A673 (cell line): ENCODE results near the gene NRXN3. TPM values are rescaled to one million over a fixed set of nuclear protein-coding genes. Genes with fewer than 3 reads are reported as not detected.

Experiments
- BruUV-seq: library from RNA; stranded (reverse); fragments of 400-500 nt; replicated peaks from 2 replicates; lab custom pipeline; 2021; lab: Mats Ljungman, UMichigan
- CTCF ChIA-PET: fragments of 300-600 bp; sonication (Branson Sonifier 250); formaldehyde crosslinking; loops from one replicate; lab custom pipeline; 2022; ENCODE audit warnings: antibody characterized with exemption; lab: Charles Lee
- POLR2A ChIA-PET: fragments of 300-600 bp; sonication (Branson Sonifier 250); formaldehyde crosslinking; loops from one replicate; lab custom pipeline; 2022; ENCODE audit warnings: antibody characterized with exemption; ENCODE audit not compliant: low non-redundant PET; lab: Charles Lee
- DNase-seq: peaks from one replicate; pipeline ENCODE4 v3.0.0-alpha.2; 2015; ENCODE audit warnings: low spot score
- H3K27ac ChIP-seq: fragments of 200-600 bp; sonication (generic); 2 replicates; pipeline ENCODE4 v1.5.1; 2016; ENCODE audit warnings: mixed run types, low read depth, mild to moderate bottlenecking, mixed read lengths, antibody characterized with exemption, low read length; ENCODE audit not compliant: poor library complexity, severe bottlenecking
- H3K27me3 ChIP-seq: fragments of 200-600 bp; sonication (generic); replicated peaks from 2 replicates; pipeline ENCODE4 v1.6.1; 2017; ENCODE audit warnings: mixed run types, low read depth, mild to moderate bottlenecking, mixed read lengths, antibody characterized with exemption, low read length; ENCODE audit not compliant: insufficient read depth, poor library complexity
- H3K36me3 ChIP-seq: fragments of 200-600 bp; sonication (generic); 2 replicates; pipeline ENCODE4 v1.6.1; 2016; ENCODE audit warnings: mixed run types, mild to moderate bottlenecking, mixed read lengths, antibody characterized with exemption, low read length; ENCODE audit not compliant: insufficient read depth, poor library complexity, severe bottlenecking
- H3K4me1 ChIP-seq: fragments of 200-600 bp; sonication (generic); 2 replicates; pipeline ENCODE4 v1.6.1; 2017; ENCODE audit warnings: mixed run types, mild to moderate bottlenecking, mixed read lengths, antibody characterized with exemption, low read length; ENCODE audit not compliant: insufficient read depth, poor library complexity, severe bottlenecking
- H3K4me3 ChIP-seq: fragments of 200-600 bp; sonication (generic); 2 replicates; pipeline ENCODE4 v1.5.1; 2016; ENCODE audit warnings: low read depth, mixed run types, mild to moderate bottlenecking, mixed read lengths, low read length; ENCODE audit not compliant: poor library complexity, severe bottlenecking
- H3K9me3 ChIP-seq: fragments of 200-600 bp; sonication (generic); 2 replicates; pipeline ENCODE4 v1.6.1; 2016; ENCODE audit warnings: mixed run types, low read depth, mild to moderate bottlenecking, mixed read lengths, antibody characterized with exemption, low read length; ENCODE audit not compliant: poor library complexity, severe bottlenecking
- CTCF ChIP-seq: fragments of 300-800, 200-600 bp; sonication (generic); conservative IDR thresholded peaks from 2 replicates; pipeline ENCODE4 v1.5.1; 2017; ENCODE audit warnings: low read depth, mild to moderate bottlenecking, antibody characterized with exemption, low read length, moderate library complexity, mixed read lengths
- EZH2 ChIP-seq: fragments of 200-600 bp; sonication (generic); IDR thresholded peaks from 2 replicates; pipeline ENCODE4 v1.6.1; 2017; ENCODE audit warnings: borderline replicate concordance, low read depth, mild to moderate bottlenecking, mixed read lengths, antibody characterized with exemption, low read length; ENCODE audit not compliant: poor library complexity, severe bottlenecking
- intact Hi-C: fragments of 100-400 bp; cut with micrococcal nuclease; formaldehyde crosslinking; loops from one replicate; pipeline ENCODE4 v1.10.0; 2022; ENCODE audit not compliant: unreplicated experiment
- total RNA-seq: library from RNA; stranded (reverse); gene quantifications from 2 replicates; pipeline ENCODE4 v1.2.3, GENCODE V29; 2021

Gene NRXN3
- total RNA-seq, 1 experiment from 2014 or later: 0.21 TPM

- ChIA-PET CTCF (no interaction called here), POLR2A (no interaction called here)
- DNase-seq: no peak
- TF ChIP-seq CTCF (no peak), EZH2 (no peak)
- no TSS peak for BruUV-seq
- Histone ChIP-seq H3K4me1 (no peaks in the 10 kb centered on the region), H3K27me3 (peaks cover 15% of the 10 kb centered on the region), H3K27ac (no peak overlapping the region), H3K9me3 (no peaks in the 10 kb centered on the region), H3K4me3 (no peak overlapping the region), H3K36me3 (no peaks in the 10 kb centered on the region)
- intact Hi-C loops: no loop called here
Measured at GRCh38 chr14:78872837-78873236, 702.7 kb downstream of the NRXN3 start.

- H3K4me1 ChIP-seq: no peaks in the 10 kb centered on the region
- H3K36me3 ChIP-seq: no peaks in the 10 kb centered on the region
- H3K27me3 ChIP-seq: peaks cover 15% of the 10 kb centered on the region
- intact Hi-C loops: no loop called here
- H3K27ac ChIP-seq: no peak overlapping the region
- no TSS peak for BruUV-seq
- no peak for TF ChIP-seq CTCF
- TF ChIP-seq EZH2: no peak
- no peaks in the 10 kb centered on the region for H3K9me3 ChIP-seq
- ChIA-PET POLR2A (no interaction called here), CTCF (no interaction called here)
- no peak overlapping the region for H3K4me3 ChIP-seq
- DNase-seq: no peak
Measured at GRCh38 chr14:78873581-78873980, 703.4 kb downstream of the NRXN3 start.

GRCh38 chr14:78875049-78875448 is 704.9 kb downstream of the NRXN3 start:
- BruUV-seq: no TSS peak
- POLR2A ChIA-PET: no interaction called here
- CTCF ChIA-PET: no interaction called here
- no peak overlapping the region for H3K4me3 ChIP-seq
- no peaks in the 10 kb centered on the region for H3K9me3 ChIP-seq
- no peak overlapping the region for H3K27ac ChIP-seq
- H3K27me3 ChIP-seq: peaks cover 6% of the 10 kb centered on the region
- TF ChIP-seq CTCF (no peak), EZH2 (no peak)
- H3K36me3 ChIP-seq: no peaks in the 10 kb centered on the region
- no peaks in the 10 kb centered on the region for H3K4me1 ChIP-seq
- intact Hi-C loops: no loop called here
- DNase-seq: no peak
